Neural crest cell (in vitro differentiated cells): ENCODE data around the gene IGF2BP3. TPM values are rescaled to one million over a fixed set of nuclear protein-coding genes. Genes with fewer than 3 reads are reported as not detected.

Experiments used
- DNase-seq: peaks from one replicate; pipeline ENCODE4 v3.0.0; 2021; ENCODE audit warnings: low read depth, mixed read lengths, low spot score
- H3K27ac Mint-ChIP-seq: one replicate; pipeline ENCODE4 v1.8.0; 2021; ENCODE audit warnings: mild to moderate bottlenecking, mixed read lengths; ENCODE audit not compliant: unreplicated experiment
- H3K27me3 Mint-ChIP-seq: 2 replicates; pipeline ENCODE4 v1.8.0; 2021; ENCODE audit warnings: low read depth, mild to moderate bottlenecking, mixed read lengths
- H3K36me3 Mint-ChIP-seq: 2 replicates; pipeline ENCODE4 v1.8.0; 2021; ENCODE audit warnings: low read depth, mild to moderate bottlenecking, mixed read lengths
- H3K4me1 Mint-ChIP-seq: 2 replicates; pipeline ENCODE4 v1.8.0; 2021; ENCODE audit warnings: mixed read lengths
- H3K4me3 Mint-ChIP-seq: one replicate; pipeline ENCODE4 v1.8.0; 2021; ENCODE audit warnings: mild to moderate bottlenecking, mixed read lengths
- H3K9me3 Mint-ChIP-seq: 2 replicates; pipeline ENCODE4 v1.8.0; 2021; ENCODE audit warnings: mixed read lengths
- total RNA-seq: library from RNA; stranded (reverse); gene quantifications from 2 replicates; pipeline ENCODE4 v1.2.1, GENCODE V29; 2021
- TF ChIP-seq, protein P1 (sequence below): fragments of 200-600 bp; sonication (generic); conservative IDR thresholded peaks from 2 replicates; pipeline ENCODE4 v1.5.0; 2021; ENCODE audit warnings: antibody characterized with exemption, mild to moderate bottlenecking

IGF2BP3 gene
- total RNA-seq, 1 donor from 2014 or later, result 117 TPM

DNA sequence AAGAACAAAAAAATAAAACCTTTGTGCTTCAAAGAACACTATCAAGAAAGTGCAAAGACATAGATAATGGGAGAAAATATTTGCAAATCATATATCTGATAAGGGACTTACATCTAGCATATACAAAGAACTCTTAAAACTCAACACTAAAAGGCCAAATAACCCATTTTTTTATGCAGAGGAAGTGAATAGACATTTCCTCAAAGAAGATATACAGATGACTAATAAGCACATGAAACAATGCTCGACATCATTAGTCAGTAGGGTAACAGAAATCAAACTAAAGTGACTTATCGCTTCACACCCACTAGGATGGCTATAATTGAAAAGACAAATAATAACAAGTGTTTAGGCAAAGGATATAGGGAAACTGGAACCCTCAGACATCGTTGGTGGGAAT lies 93.2 kb downstream of the IGF2BP3 start:
- TF ChIP-seq, protein P1, sequence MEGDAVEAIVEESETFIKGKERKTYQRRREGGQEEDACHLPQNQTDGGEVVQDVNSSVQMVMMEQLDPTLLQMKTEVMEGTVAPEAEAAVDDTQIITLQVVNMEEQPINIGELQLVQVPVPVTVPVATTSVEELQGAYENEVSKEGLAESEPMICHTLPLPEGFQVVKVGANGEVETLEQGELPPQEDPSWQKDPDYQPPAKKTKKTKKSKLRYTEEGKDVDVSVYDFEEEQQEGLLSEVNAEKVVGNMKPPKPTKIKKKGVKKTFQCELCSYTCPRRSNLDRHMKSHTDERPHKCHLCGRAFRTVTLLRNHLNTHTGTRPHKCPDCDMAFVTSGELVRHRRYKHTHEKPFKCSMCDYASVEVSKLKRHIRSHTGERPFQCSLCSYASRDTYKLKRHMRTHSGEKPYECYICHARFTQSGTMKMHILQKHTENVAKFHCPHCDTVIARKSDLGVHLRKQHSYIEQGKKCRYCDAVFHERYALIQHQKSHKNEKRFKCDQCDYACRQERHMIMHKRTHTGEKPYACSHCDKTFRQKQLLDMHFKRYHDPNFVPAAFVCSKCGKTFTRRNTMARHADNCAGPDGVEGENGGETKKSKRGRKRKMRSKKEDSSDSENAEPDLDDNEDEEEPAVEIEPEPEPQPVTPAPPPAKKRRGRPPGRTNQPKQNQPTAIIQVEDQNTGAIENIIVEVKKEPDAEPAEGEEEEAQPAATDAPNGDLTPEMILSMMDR, result no peak
- Mint-ChIP-seq H3K27ac (no peak overlapping the region), H3K36me3 (peaks cover 13% of the 10 kb centered on the region)

DNA sequence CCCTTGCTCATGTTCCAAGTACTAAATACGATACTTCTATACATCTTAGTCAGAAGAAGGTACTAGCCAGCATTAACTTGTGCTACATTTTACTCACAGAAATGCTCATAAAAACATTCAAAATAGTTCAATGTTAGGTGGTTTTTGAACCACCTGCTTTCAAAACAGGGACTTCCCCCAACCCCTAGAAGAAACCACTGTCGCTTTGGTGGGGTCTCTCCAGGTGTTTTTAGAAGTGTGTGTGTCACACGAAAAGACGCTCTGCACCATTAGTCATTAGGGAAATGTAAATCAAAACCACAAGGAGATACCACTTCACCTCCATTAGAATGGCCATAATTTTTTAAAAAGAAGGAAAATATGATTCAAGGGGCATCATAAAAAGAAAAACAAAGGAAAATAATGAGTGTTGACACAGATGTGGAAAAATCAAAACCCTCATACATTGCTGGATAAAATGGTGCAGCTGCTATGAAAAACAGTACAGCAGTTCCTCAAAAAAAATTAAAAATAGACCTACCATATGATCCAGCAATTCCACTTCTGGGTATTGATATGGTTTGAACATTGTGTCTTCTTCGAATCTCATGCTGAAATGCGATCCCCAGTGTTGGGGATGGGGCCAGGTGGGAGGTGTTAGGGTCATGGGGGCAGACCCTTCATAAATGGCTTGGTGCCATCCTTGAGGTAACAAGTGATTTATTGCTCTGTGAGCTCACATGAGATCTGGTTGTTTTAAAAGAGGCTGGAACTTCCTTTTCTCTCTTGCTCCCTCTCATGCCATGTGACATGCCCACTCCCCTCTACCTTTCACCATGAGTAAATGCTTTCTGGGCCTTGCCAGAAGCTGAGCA lies 96.9 kb downstream of the IGF2BP3 start:
- Mint-ChIP-seq H3K27me3 (no peaks in the 10 kb centered on the region), H3K4me1 (peaks cover 22% of the 10 kb centered on the region), H3K4me3 (no peak overlapping the region), H3K27ac (no peak overlapping the region), H3K36me3 (peaks cover 7% of the 10 kb centered on the region), H3K9me3 (no peaks in the 10 kb centered on the region)
- no peak for DNase-seq
- TF ChIP-seq, protein P1, result no peak

More for the DNA sequence above, 93.2 kb downstream of the IGF2BP3 start:
- Mint-ChIP-seq H3K4me3 (no peak overlapping the region), H3K4me1 (peaks cover 13% of the 10 kb centered on the region), H3K27me3 (no peaks in the 10 kb centered on the region), H3K9me3 (no peaks in the 10 kb centered on the region)
- no peak for DNase-seq

DNA sequence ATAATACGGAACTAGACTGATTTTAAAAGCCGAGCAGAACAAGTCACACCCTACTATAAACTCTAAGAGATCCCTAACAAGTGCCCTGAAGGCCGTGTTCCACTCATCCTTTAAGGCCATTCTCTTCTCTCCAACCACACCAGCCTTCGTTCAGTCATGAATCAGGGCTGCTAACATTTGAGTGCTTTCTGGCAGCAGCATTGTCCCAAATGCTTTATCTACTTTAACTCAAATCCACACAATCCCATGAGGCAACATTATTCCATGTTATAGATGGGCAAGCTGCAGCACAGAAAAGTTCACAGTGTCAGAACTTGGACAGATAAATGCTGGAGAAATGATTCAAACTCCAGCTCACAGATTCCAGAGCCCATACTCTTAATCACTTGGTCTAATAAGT lies 97.7 kb downstream of the IGF2BP3 start:
- Mint-ChIP-seq H3K4me3 (no peak overlapping the region), H3K9me3 (no peaks in the 10 kb centered on the region), H3K4me1 (peaks cover 27% of the 10 kb centered on the region), H3K36me3 (peaks cover 8% of the 10 kb centered on the region), H3K27me3 (no peaks in the 10 kb centered on the region), H3K27ac (no peak overlapping the region)
- no peak for DNase-seq
- TF ChIP-seq, protein P1, result no peak

DNA sequence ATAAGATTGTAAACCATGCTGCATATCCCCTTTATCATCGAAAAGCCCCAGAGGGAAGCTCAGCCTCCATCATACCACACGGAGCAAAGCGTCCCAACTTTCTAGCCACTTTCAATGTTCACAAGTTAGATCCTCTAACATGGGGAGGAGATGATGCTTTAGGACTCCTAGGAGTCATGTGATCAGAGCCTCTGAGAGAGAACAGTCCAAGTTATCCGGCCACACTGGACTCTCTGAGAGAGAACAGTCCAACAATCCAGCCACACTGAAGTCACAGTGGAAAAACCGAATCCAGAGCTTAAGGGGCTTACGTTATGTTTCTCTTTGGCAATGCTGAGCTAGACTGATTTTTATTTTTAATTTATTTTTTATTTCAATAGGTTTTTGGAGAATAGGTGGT lies 98.6 kb downstream of the IGF2BP3 start:
- Mint-ChIP-seq H3K9me3 (no peaks in the 10 kb centered on the region), H3K27ac (no peak overlapping the region), H3K4me1 (peaks cover 27% of the 10 kb centered on the region), H3K36me3 (peaks cover 11% of the 10 kb centered on the region), H3K4me3 (no peak overlapping the region), H3K27me3 (no peaks in the 10 kb centered on the region)
- TF ChIP-seq, protein P1, result no peak
- DNase-seq, result no peak

DNA sequence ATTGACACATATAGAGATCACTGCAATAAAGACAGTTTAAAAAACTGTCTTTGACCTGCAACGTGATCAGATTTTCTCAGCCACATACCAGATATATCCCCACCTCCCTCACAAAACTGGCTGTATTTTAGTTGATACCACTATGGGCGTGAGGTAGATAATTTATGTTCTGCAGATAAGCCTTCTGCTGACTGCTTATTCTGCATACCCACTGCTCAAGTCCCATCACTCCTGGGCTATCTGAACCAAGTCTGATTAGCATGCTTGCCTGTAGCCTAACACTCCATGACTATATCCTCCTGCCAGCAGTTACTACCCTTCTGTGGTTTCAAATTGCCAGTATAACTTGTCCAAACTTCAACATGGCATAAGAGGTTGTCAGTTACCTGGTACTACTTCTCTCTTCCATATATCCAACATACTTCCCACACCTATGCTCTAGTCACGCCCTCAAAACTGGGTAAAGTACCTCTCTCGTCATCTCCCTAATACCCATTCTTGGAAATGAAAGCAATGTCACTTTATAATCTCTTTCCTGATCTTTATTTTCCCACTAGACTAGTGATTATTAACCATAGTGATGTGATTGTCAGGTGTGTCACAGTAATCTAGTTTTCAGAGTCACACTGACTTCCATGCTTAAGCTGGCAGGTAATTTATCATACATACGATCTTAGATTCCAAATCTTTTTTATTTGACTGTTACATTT lies 100.4 kb downstream of the IGF2BP3 start:
- Mint-ChIP-seq H3K4me1 (peaks cover 27% of the 10 kb centered on the region), H3K4me3 (no peak overlapping the region), H3K36me3 (peaks cover 14% of the 10 kb centered on the region), H3K27ac (no peak overlapping the region), H3K27me3 (no peaks in the 10 kb centered on the region), H3K9me3 (no peaks in the 10 kb centered on the region)
- TF ChIP-seq, protein P1, result no peak
- no peak for DNase-seq
